ENCODE results near the gene ATP8A2. TPM values are rescaled to one million over a fixed set of nuclear protein-coding genes. Genes with fewer than 3 reads are reported as not detected.

ATP8A2 gene
- total RNA-seq, 2 experiments from 2014 or later = 0.92 to 0.94 TPM

GRCh38 chr13:26052337-26052736 is 680.6 kb downstream of the ATP8A2 start:
- Mint-ChIP-seq H3K9me3 (no peaks in the 10 kb centered on the region), H3K36me3 (ENCODE audit: low read depth) (no peaks in the 10 kb centered on the region), H3K4me1 (ENCODE audit: low read depth) (peaks cover 25% of the 10 kb centered on the region), H3K4me3 (peak overlapping the region; percentile 40), H3K27me3 (peaks cover 29% of the 10 kb centered on the region), H3K27ac (no peak overlapping the region)
- TF ChIP-seq, protein P1, sequence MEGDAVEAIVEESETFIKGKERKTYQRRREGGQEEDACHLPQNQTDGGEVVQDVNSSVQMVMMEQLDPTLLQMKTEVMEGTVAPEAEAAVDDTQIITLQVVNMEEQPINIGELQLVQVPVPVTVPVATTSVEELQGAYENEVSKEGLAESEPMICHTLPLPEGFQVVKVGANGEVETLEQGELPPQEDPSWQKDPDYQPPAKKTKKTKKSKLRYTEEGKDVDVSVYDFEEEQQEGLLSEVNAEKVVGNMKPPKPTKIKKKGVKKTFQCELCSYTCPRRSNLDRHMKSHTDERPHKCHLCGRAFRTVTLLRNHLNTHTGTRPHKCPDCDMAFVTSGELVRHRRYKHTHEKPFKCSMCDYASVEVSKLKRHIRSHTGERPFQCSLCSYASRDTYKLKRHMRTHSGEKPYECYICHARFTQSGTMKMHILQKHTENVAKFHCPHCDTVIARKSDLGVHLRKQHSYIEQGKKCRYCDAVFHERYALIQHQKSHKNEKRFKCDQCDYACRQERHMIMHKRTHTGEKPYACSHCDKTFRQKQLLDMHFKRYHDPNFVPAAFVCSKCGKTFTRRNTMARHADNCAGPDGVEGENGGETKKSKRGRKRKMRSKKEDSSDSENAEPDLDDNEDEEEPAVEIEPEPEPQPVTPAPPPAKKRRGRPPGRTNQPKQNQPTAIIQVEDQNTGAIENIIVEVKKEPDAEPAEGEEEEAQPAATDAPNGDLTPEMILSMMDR (IDR thresholded peaks at IDR 0.05) = no peak
- ATAC-seq (no peak), DNase-seq (no peak)
- POLR2A ChIA-PET = no interaction called here
- intact Hi-C loops (cut with micrococcal nuclease) = no loop called here
- CTCF ChIA-PET = interaction anchor here (0.7 kb wide), 1 partner anchor 223 kb away, joined by 3 read pairs; no protein-coding TSS in a partner anchor

DNA sequence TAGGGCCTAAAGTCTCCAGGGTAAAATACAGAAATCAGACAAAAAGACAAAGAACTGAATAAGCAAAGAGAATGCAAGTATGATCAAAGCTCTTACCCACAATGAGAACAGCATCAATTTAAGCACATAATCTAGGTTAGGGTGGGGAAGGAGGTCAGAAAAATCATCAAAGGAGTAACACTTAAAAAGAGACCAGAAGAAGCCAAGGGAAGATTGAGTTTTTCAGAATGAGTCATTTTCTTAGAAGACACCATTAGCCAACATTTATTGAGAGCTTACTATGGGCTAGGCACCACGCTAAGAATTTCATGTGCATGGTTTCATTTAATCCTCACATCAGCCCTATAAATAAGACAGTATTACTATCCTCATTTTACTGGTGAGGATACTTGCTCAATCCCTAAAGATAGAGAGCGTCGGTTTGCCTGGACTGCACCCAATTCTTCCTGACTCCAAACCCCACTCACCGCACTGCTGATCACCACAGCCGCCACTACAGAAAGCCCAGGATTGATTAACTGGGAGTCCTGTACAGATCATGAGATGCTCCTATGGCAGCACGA is 681.7 kb downstream of the ATP8A2 start:
- H3K27me3 Mint-ChIP-seq = peaks cover 25% of the 10 kb centered on the region
- peaks cover 25% of the 10 kb centered on the region for H3K4me1 Mint-ChIP-seq (ENCODE audit: low read depth)
- no peak overlapping the region for H3K27ac Mint-ChIP-seq
- no peak overlapping the region for H3K4me3 Mint-ChIP-seq
- TF ChIP-seq, protein P1 (IDR thresholded peaks at IDR 0.05) = no peak
- POLR2A ChIA-PET = no interaction called here
- DNase-seq = no peak
- H3K9me3 Mint-ChIP-seq = no peaks in the 10 kb centered on the region
- CTCF ChIA-PET = interaction anchor here (0.6 kb wide), 1 partner anchor 115 kb away, joined by 4 read pairs; no protein-coding TSS in a partner anchor
- intact Hi-C loops (cut with micrococcal nuclease) = no loop called here
- no peaks in the 10 kb centered on the region for H3K36me3 Mint-ChIP-seq (ENCODE audit: low read depth)
- ATAC-seq = peak; percentile 60

- DNase-seq = no peak
- no peak overlapping the region for H3K27ac Mint-ChIP-seq
- POLR2A ChIA-PET = no interaction called here
- H3K9me3 Mint-ChIP-seq = no peaks in the 10 kb centered on the region
- no peak for ATAC-seq
- peaks cover 16% of the 10 kb centered on the region for H3K27me3 Mint-ChIP-seq
- no peak overlapping the region for H3K4me3 Mint-ChIP-seq
- CTCF ChIA-PET = no interaction called here
- TF ChIP-seq, protein P1 (IDR thresholded peaks at IDR 0.05) = no peak
- H3K36me3 Mint-ChIP-seq (ENCODE audit: low read depth) = no peaks in the 10 kb centered on the region
- H3K4me1 Mint-ChIP-seq (ENCODE audit: low read depth) = peaks cover 19% of the 10 kb centered on the region
- intact Hi-C loops (cut with micrococcal nuclease) = no loop called here
Measured at GRCh38 chr13:26054896-26055295, 683.1 kb downstream of the ATP8A2 start.

GRCh38 chr13:26058704-26059103 is 686.9 kb downstream of the ATP8A2 start:
- TF ChIP-seq, protein P1 (IDR thresholded peaks at IDR 0.05) = no peak
- ATAC-seq (no peak), DNase-seq (no peak)
- intact Hi-C loops (cut with micrococcal nuclease) = no loop called here
- Mint-ChIP-seq H3K27ac (no peak overlapping the region), H3K4me1 (ENCODE audit: low read depth) (peaks cover 2% of the 10 kb centered on the region), H3K4me3 (no peak overlapping the region), H3K9me3 (no peaks in the 10 kb centered on the region), H3K36me3 (ENCODE audit: low read depth) (no peaks in the 10 kb centered on the region), H3K27me3 (no peaks in the 10 kb centered on the region)
- ChIA-PET CTCF (interaction anchor here (1.0 to 1.3 kb wide), 3 partner anchors 16 to 229 kb away, joined by 3 to 5 read pairs (median 3); no protein-coding TSS in a partner anchor), POLR2A (no interaction called here)

GRCh38 chr13:26060357-26060756 is 688.6 kb downstream of the ATP8A2 start:
- TF ChIP-seq, protein P1 (IDR thresholded peaks at IDR 0.05) = no peak
- ChIA-PET CTCF (interaction anchor here (1.2 kb wide), 1 partner anchor 231 kb away, joined by 3 read pairs; no protein-coding TSS in a partner anchor), POLR2A (no interaction called here)
- intact Hi-C loops (cut with micrococcal nuclease) = loop anchor here (5.0 kb wide), 2 partner anchors 233 to 488 kb away; no protein-coding TSS in a partner anchor
- Mint-ChIP-seq H3K9me3 (no peaks in the 10 kb centered on the region), H3K27ac (no peak overlapping the region), H3K36me3 (ENCODE audit: low read depth) (no peaks in the 10 kb centered on the region), H3K4me3 (no peak overlapping the region), H3K27me3 (no peaks in the 10 kb centered on the region), H3K4me1 (ENCODE audit: low read depth) (no peaks in the 10 kb centered on the region)
- DNase-seq (no peak), ATAC-seq (no peak)
